GM18508 (cell line): ENCODE data around the gene KCNG2.
"Not testable (repeated sequence)": the region's sequence is repeated elsewhere in the genome, so short reads cannot be mapped to it uniquely, and the experiment has no call there.

Source experiments
- ATAC-seq: cut with Tn5 transposase; IDR thresholded peaks from one replicate; pipeline ENCODE4 v1.9.1; 2021; ENCODE audit warnings: moderate number of reproducible peaks; ENCODE audit not compliant: insufficient read depth, unreplicated experiment

KCNG2 gene

DNA sequence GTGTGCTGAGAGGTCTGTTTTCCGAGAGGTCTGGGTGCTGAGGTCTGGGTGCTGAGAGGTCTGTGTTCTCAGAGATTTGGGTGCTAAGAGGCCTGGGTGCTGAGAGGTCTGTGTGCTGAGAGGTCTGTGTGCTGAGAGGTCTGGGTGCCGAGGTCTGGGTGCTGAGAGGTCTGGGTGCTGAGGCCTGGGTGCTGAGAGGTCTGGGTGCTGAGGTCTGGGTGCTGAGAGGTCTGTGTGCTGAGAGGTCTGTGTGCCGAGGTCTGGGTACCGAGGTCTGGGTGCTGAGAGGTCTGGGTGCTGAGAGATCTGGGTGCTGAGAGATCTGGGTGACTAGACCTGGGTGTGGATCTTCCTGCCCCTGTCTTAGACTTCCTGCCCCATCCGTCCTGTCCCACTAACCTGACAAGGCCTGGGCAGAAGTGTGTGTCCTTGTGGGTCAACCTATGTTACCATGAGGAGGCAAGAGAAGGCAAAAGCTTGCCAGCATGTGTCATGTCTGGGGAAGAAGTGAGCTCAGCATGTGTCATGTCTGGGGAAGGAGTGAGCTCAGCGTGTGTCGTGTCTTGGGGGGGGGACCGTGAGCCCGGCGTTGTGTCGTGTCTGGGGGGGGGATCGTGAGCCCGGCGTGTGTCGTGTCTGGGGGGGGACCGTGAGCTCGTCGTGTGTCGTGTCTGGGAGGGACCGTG lies 69.3 kb downstream of the KCNG2 start:
- no peak for ATAC-seq

GRCh38 chr18:79867666-79868065 lies 69.9 kb downstream of the KCNG2 start:
- ATAC-seq, result no peak

DNA sequence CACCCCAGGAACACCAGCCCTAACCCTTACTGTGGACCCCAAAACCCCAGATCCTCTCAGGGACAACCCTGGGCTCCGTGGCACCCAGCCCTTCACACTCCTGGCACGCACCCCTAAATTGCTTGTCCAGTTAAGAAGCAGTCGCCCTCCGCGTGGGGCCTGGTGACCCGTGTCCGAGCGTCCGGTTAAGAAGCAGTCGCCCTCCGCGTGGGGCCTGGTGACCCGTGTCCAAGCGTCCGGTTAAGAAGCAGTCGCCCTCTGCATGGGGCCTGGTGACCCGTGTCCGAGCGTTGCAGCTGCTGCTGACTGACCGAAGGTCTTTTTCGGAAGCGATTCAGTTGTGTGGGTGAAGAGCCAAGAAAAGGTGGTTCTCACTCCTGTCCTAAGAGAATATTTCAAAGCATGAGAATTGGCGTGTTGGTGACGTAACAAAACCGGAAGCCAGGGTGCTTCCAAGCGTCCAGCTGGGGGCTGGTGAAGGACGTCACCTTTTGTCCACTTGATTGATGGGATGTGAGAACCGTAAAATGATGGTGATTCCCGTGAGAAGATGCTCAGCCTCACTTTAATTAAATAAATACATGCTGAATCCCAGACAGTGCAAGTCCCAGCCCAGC lies 70.5 kb downstream of the KCNG2 start:
- no peak for ATAC-seq

- ATAC-seq, result no peak
Measured at GRCh38 chr18:79868811-79869541, 71.2 kb downstream of the KCNG2 start.

DNA sequence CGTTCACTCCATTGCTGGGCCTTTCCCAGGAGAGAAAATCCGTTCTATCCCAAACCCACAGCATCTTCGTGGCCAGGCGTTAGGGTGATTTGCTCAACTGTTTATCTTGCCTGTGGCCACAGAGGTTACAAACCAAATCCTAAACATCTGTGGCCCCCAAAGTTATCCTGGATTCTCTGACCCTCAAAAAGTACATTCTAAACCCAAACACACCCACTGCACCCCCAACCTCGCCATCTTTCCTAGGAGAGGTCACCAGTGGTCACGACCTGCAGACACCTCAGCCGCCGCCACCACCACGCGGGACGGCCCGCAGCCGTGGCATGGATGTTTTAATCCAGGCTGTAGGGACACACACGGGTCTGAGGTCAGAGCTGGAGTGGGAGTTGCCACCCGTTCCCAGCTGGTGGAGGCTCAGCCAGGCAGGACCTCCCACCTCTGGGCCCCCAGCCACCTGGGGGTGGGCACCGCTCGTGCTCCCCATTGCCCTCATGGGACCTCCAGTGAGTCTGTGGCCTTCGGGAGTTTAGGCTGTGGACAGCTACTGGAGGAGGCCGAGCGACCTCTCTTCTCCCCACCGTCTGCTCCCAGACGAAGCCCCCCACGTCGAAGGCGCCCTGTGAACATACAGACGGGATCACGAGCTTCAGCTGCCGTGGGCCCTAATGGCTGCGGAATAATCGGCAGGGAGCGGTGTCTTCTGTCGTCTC lies 72.0 kb downstream of the KCNG2 start:
- no peak for ATAC-seq

GRCh38 chr18:79870301-79871025 lies 72.7 kb downstream of the KCNG2 start:
- ATAC-seq, result no peak

DNA sequence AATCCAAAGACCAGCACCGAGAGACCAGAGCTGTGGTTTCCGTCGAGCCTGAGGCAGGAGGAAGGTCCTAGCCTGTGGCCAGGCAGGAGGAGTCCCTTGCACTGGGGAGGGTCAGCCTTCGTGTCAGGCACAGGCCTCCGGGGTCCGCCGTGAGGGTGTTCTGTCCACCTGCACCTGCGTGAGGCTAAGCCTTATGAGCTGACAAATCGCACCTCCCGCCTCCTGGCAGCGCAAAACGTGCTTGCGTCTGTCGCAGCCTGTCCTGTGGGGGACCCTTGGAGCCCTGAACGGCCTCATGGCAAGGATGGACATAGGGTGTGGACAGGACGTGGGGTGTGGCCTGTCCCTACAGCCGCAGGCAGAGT lies 73.3 kb downstream of the KCNG2 start:
- no peak for ATAC-seq

DNA sequence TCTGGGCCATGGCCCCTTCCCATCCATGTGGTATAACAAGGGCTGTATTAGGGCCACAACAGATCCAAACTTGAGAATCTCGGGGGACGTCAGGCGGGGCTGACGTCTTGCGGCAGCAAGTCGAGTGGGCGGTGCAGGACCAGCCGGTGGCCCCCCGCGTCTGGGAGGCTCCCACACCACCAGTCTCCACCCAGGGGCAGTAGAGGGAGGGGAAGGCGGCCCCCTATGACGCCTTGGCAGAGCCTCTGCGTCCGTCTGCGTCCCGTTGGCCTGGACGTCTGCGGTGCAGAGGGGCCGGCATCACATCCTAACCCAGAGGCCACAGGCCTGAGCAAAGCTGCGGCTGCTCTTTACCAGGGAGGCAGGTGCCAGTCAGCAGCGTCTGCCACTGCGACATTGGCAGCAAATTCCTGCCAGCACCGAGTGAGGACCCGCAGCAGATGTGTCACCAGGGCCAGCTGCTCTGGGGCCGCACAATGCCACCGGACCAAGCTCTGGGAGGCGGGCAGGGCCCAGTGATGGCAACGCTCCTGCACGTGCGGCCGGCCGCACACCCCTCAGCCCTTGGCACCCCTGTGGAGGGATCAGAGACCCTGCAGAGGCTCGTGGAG lies 73.8 kb downstream of the KCNG2 start:
- no peak for ATAC-seq

- no peak for ATAC-seq
Measured at GRCh38 chr18:79872527-79873444, 75.0 kb downstream of the KCNG2 start.

- no peak for ATAC-seq
Measured at GRCh38 chr18:79873449-79874110, 75.8 kb downstream of the KCNG2 start.

GRCh38 chr18:79874553-79875530 lies 77.1 kb downstream of the KCNG2 start:
- ATAC-seq, result no peak

- ATAC-seq, result no peak
Measured at GRCh38 chr18:79875531-79875919, 77.8 kb downstream of the KCNG2 start.

DNA sequence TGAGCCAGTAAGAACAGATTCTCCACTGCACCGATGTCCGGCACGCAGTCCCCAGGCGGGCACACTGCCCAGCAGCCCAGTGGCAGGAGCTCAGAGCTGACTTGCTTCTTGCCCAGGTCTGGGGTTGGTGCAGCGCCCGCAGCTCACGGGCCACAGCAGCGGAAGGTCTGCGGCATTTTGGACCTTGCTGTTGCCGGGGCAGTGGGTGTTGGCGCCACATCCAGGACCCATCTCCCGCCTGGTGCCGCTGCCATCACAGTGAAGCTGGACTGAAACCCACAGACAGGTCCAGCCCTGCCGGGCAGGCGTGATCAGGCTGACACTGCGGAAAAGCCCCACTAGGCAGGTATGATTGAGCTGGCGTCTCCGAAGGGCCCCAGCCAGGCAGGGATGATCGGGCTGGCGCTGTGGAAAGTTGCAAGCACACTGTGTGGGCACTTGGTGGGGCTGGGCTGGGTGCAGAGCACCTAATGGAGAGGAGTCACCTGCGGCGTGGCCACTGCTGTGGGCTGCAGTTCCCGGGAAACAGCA lies 78.3 kb downstream of the KCNG2 start:
- ATAC-seq, result no peak

DNA sequence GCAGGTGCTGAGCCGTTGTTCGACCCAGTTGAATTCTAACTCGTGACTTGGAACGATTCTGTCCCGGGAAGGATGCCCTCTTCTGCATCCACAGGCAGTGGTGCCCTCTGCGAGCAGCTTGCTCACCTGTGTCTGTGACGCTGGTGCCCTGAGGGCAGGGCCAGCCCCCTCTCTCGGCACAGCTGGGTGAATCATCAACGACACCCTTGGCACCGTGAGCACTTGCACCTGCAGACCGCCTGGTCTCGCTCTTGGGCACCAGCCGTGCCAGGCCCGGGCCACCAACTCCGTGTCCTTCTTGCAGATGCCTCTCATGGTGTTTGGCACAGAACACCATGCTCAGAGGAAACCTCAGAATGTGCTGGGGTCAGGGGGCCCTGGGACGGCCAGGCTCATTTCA lies 78.8 kb downstream of the KCNG2 start:
- no peak for ATAC-seq

DNA sequence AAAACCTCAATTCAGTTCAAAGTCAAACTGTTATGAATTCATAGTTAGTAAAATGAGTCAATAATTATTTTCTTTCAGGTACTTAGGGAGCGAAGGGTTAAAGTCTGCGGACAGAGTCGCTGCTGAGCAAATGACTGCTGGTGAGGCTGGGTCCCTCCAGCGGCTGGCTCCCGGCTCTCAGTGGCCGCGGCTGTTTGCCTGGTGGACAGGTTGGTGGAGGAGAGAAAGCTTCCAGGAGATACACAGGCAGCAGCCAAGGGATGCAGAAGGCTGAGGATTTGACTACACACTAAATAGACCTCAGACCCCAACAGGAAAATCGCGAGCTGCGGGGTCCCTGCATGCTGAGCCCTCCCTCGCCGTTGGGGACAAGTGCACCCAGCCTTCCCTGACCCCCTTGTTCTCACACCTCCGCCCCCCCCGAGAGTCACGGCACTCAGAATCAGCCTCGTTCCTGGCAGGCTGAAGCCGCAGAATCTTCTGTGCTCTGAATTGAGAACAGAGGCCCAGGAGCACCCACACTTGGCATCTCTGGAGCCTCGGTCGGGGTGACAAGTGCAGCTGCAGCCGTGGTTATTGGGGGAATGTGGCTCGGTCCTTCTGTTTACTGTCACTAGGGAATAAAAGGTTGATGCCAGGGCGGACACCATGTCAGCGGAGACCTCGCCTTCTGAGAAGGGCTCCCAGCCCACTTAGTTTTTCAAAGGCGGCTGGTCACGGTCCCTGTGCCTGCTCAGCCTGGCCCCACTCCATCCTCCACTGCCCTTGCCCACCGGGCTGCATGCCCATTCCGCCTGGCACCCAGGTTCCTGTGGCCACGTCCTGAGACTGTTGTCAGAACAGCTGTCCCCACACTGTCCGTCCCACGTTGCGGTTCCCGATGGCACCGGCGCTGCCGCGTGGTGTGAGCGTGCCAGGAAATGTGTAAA lies 79.7 kb downstream of the KCNG2 start:
- no peak for ATAC-seq

DNA sequence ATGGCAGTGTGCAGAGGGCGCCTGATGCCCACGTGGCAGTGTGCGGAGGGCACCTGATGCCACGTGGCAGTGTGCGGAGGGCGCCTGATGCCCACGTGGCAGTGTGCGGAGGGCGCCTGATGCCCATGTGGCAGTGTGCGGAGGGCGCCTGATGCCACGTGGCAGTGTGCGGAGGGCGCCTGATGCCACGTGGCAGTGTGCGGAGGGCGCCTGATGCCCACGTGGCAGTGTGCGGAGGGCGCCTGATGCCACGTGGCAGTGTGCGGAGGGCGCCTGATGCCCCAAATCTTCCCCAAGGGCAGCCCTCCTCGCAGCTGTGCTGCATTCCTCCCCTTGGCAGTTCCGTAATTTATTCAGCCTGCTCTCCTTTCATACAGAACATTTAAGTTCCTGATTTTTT lies 80.5 kb downstream of the KCNG2 start:
- not testable (repeated sequence) for ATAC-seq
